ENCODE measurements around the gene NPEPL1.

DNA sequence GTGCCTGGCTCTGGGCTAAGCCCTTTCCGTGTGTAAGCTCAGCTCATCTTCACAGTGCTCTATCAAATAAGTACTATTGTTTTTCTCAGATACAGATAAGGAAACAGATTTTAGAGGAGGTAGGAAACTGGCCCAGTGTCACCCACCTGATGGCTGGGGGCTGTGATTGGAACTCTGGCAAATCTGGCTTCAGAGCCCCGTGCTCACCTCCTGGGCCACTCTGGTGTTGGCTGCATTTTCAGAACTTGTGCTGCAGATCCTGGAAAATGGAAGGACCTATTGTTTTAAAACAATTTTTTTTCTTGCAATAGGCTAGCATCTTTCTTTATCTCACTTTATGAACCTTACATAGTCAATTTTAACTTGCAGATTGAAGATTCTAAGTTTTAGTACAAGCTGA is 35.8 kb upstream of the NPEPL1 start:
- no peak for TF ChIP-seq TAF1 (IDR thresholded peaks at IDR 0.05; ENCODE audit: low read depth)
- TF ChIP-seq, protein P1, sequence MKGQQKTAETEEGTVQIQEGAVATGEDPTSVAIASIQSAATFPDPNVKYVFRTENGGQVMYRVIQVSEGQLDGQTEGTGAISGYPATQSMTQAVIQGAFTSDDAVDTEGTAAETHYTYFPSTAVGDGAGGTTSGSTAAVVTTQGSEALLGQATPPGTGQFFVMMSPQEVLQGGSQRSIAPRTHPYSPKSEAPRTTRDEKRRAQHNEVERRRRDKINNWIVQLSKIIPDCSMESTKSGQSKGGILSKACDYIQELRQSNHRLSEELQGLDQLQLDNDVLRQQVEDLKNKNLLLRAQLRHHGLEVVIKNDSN (IDR thresholded peaks at IDR 0.05), result no peak
- no peak for TF ChIP-seq EP300 (IDR thresholded peaks at IDR 0.05; ENCODE audit: borderline replicate concordance)
- TF ChIP-seq CEBPB (IDR thresholded peaks at IDR 0.05), result no peak
